Loucy (cell line): ENCODE data around the gene ADAMTS16.

Experiments
- H2AFZ ChIP-seq: fragments of 200-600 bp; sonication (generic); 2 replicates; pipeline ENCODE4 v1.6.0; 2016; ENCODE audit warnings: antibody characterized with exemption, mild to moderate bottlenecking, low read length, moderate library complexity
- H3F3A ChIP-seq: fragments of 200-600 bp; 2 replicates; pipeline ENCODE4 v1.6.0; 2016; ENCODE audit warnings: antibody characterized with exemption, low read depth, mild to moderate bottlenecking
- H3K27me3 ChIP-seq: fragments of 200-600 bp; sonication (generic); 2 replicates; pipeline ENCODE4 v1.6.1; 2014; ENCODE audit warnings: low read length, mild to moderate bottlenecking; ENCODE audit not compliant: insufficient read depth, poor library complexity, severe bottlenecking
- H3K36me3 ChIP-seq: fragments of 200-600 bp; sonication (generic); 2 replicates; pipeline ENCODE4 v1.6.1; 2016; ENCODE audit warnings: low read length; ENCODE audit not compliant: insufficient read depth
- H3K4me1 ChIP-seq: fragments of 200-600 bp; sonication (generic); 2 replicates; pipeline ENCODE4 v1.5.1; 2014; ENCODE audit warnings: low read length, mild to moderate bottlenecking; ENCODE audit not compliant: insufficient read depth, poor library complexity, severe bottlenecking
- H3K4me2 ChIP-seq: fragments of 200-600 bp; sonication (generic); 2 replicates; pipeline ENCODE4 v1.6.0; 2014; ENCODE audit warnings: antibody characterized with exemption, low read length, low read depth, mild to moderate bottlenecking; ENCODE audit not compliant: poor library complexity, severe bottlenecking
- H3K4me3 ChIP-seq: fragments of 200-600 bp; sonication (generic); 2 replicates; pipeline ENCODE4 v1.5.1; 2014; ENCODE audit warnings: low read length, mild to moderate bottlenecking, mixed read lengths; ENCODE audit not compliant: poor library complexity, severe bottlenecking
- H3K79me2 ChIP-seq: fragments of 200-600 bp; sonication (generic); 2 replicates; pipeline ENCODE4 v1.6.1; 2014; ENCODE audit warnings: low read length; ENCODE audit not compliant: insufficient read depth
- H3K9ac ChIP-seq: fragments of 200-600 bp; sonication (generic); 2 replicates; pipeline ENCODE4 v1.6.0; 2014; ENCODE audit warnings: mild to moderate bottlenecking, low read depth, low read length, moderate library complexity; ENCODE audit not compliant: poor library complexity, severe bottlenecking
- H3K9me2 ChIP-seq: fragments of 200-600 bp; sonication (generic); replicated peaks from 2 replicates; pipeline ENCODE4 v1.6.1; 2016; ENCODE audit warnings: low read depth, low read length, mixed read lengths
- H3K9me3 ChIP-seq: fragments of 200-600 bp; sonication (generic); 2 replicates; pipeline ENCODE4 v1.6.1; 2014; ENCODE audit warnings: mild to moderate bottlenecking, antibody characterized with exemption, low read length, low read depth; ENCODE audit not compliant: insufficient read depth
- H4K20me1 ChIP-seq: fragments of 200-600 bp; sonication (generic); 2 replicates; pipeline ENCODE4 v1.6.0; 2014; ENCODE audit warnings: antibody characterized with exemption, low read length, mild to moderate bottlenecking; ENCODE audit not compliant: insufficient read depth, poor library complexity, severe bottlenecking
- EZH2phosphoT487 ChIP-seq: fragments of 200-600 bp; IDR thresholded peaks from 2 replicates; pipeline ENCODE4 v1.6.1; 2018; ENCODE audit warnings: antibody characterized with exemption, mild to moderate bottlenecking, moderate library complexity, borderline replicate concordance
- TF ChIP-seq, protein P1 (sequence below): fragments of 200-600 bp; sonication (generic); conservative IDR thresholded peaks from 2 replicates; pipeline ENCODE4 v1.5.1; 2014; ENCODE audit warnings: mild to moderate bottlenecking, antibody characterized with exemption, low read length

Gene ADAMTS16

DNA sequence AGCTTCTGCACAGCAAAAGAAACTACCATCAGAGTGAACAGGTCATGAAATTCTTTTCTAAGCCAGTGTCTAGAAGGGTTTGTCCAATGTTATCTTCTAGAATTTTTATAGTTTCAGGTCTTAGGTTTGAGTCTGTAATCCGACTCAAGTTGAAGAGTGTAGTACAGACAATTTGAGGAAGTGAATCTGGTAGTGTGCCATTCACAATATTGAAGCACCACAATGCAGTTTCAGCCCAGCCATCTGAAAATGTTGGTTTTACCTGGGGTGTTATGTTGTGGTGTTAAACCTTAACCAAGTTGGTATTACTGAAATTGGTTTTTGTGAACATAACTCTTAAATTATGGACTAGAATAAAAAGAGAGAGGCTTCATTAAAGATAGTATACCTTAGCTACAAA is 77.2 kb downstream of the ADAMTS16 start:
- TF ChIP-seq, protein P1, sequence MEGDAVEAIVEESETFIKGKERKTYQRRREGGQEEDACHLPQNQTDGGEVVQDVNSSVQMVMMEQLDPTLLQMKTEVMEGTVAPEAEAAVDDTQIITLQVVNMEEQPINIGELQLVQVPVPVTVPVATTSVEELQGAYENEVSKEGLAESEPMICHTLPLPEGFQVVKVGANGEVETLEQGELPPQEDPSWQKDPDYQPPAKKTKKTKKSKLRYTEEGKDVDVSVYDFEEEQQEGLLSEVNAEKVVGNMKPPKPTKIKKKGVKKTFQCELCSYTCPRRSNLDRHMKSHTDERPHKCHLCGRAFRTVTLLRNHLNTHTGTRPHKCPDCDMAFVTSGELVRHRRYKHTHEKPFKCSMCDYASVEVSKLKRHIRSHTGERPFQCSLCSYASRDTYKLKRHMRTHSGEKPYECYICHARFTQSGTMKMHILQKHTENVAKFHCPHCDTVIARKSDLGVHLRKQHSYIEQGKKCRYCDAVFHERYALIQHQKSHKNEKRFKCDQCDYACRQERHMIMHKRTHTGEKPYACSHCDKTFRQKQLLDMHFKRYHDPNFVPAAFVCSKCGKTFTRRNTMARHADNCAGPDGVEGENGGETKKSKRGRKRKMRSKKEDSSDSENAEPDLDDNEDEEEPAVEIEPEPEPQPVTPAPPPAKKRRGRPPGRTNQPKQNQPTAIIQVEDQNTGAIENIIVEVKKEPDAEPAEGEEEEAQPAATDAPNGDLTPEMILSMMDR = no peak
- no peak for TF ChIP-seq EZH2phosphoT487
- no peak overlapping the region for H3K4me3 ChIP-seq
- H3K27me3 ChIP-seq = no peaks in the 10 kb centered on the region
- H3K9me2 ChIP-seq = no peaks in the 10 kb centered on the region
- no peaks in the 10 kb centered on the region for H3F3A ChIP-seq
- H3K4me2 ChIP-seq = no peak overlapping the region
- no peaks in the 10 kb centered on the region for H3K79me2 ChIP-seq
- H2AFZ ChIP-seq = no peak overlapping the region
- H4K20me1 ChIP-seq = no peaks in the 10 kb centered on the region
- no peaks in the 10 kb centered on the region for H3K9me3 ChIP-seq
- no peak overlapping the region for H3K9ac ChIP-seq
- no peaks in the 10 kb centered on the region for H3K4me1 ChIP-seq
- no peaks in the 10 kb centered on the region for H3K36me3 ChIP-seq

- Histone ChIP-seq H3K9me3 (no peaks in the 10 kb centered on the region), H3K9ac (no peak overlapping the region), H3F3A (no peaks in the 10 kb centered on the region), H3K9me2 (no peaks in the 10 kb centered on the region), H3K27me3 (no peaks in the 10 kb centered on the region), H3K4me3 (no peak overlapping the region), H4K20me1 (no peaks in the 10 kb centered on the region), H3K4me2 (no peak overlapping the region), H3K4me1 (no peaks in the 10 kb centered on the region), H3K36me3 (no peaks in the 10 kb centered on the region), H2AFZ (no peak overlapping the region), H3K79me2 (no peaks in the 10 kb centered on the region)
- TF ChIP-seq EZH2phosphoT487 = no peak
- TF ChIP-seq, protein P1 = no peak
These were observed 78.3 kb downstream of the ADAMTS16 start for GRCh38 chr5:5218396-5218795.

GRCh38 chr5:5219541-5219940 is 79.4 kb downstream of the ADAMTS16 start:
- Histone ChIP-seq H3K9me2 (no peaks in the 10 kb centered on the region), H3K4me1 (no peaks in the 10 kb centered on the region), H3K27me3 (no peaks in the 10 kb centered on the region), H2AFZ (no peak overlapping the region), H3K4me3 (no peak overlapping the region), H3K9me3 (no peaks in the 10 kb centered on the region), H3K36me3 (no peaks in the 10 kb centered on the region), H3K79me2 (no peaks in the 10 kb centered on the region), H3K4me2 (no peak overlapping the region), H4K20me1 (no peaks in the 10 kb centered on the region), H3F3A (no peaks in the 10 kb centered on the region), H3K9ac (no peak overlapping the region)
- TF ChIP-seq EZH2phosphoT487 = no peak
- TF ChIP-seq, protein P1 = no peak
